ENCODE data around the gene PNMA6E. TPM values are rescaled to one million over a fixed set of nuclear protein-coding genes. Genes with fewer than 3 reads are reported as not detected.

PNMA6E gene
- total and polyA plus RNA-seq, 2 donors (not counting 3 experiments of a cell fraction or from before 2014, with no cell fraction given), result not detected

GRCh38 chrX:153371256-153371655 is 29.9 kb downstream of the PNMA6E start:
- ChIA-PET CTCF (no interaction called here), POLR2A (no interaction called here)
- FAIRE-seq, result peak; percentile 35
- H3K9me3 ChIP-seq (replicated peaks; ENCODE audit: control insufficient read depth, insufficient read depth, low read length), result no peaks in the 10 kb centered on the region
- no peaks in the 10 kb centered on the region for H3K4me1 ChIP-seq (ENCODE audit: control insufficient read depth, extremely low read depth, insufficient read depth, low read length)
- no peaks in the 10 kb centered on the region for H3K9me1 ChIP-seq (replicated peaks; ENCODE audit: control insufficient read depth, extremely low read depth, insufficient read depth, low read length)
- H3K27me3 ChIP-seq (ENCODE audit: control insufficient read depth in 2 of 2, insufficient read depth in 2 of 2, low read length in 2 of 2), result peaks cover 0 to 2% of the 10 kb centered on the region in 2 experiments
- no peaks in the 10 kb centered on the region for H3K36me3 ChIP-seq (ENCODE audit: control insufficient read depth in 2 of 2, extremely low read depth in 1 of 2, insufficient read depth in 2 of 2, low read length in 2 of 2)
- no peaks in the 10 kb centered on the region for H3K79me2 ChIP-seq (ENCODE audit: control insufficient read depth, insufficient read depth, low read length)
- no peak for TF ChIP-seq CTCF (IDR thresholded peaks at IDR 0.05; ENCODE audit: extremely low read depth in 1 of 2, insufficient read depth in 1 of 2, low read depth in 1 of 2, low read length in 2 of 2)
- TF ChIP-seq POLR2A (IDR thresholded peaks at IDR 0.05; ENCODE audit: low read depth, low read length), result no peak
- TF ChIP-seq JUN (IDR thresholded peaks at IDR 0.05; ENCODE audit: borderline replicate concordance, insufficient read depth, insufficient read length, low read depth), result no peak
- TF ChIP-seq MAX (IDR thresholded peaks at IDR 0.05; ENCODE audit: insufficient read depth, insufficient read length), result no peak
- TF ChIP-seq EZH2 (IDR thresholded peaks at IDR 0.05; ENCODE audit: borderline replicate concordance, low read depth, low read length, severe bottlenecking), result no peak
- TF ChIP-seq GATA2 (IDR thresholded peaks at IDR 0.05; ENCODE audit: insufficient read depth, insufficient read length, low read depth, low read length), result no peak
- TF ChIP-seq FOS (IDR thresholded peaks at IDR 0.05; ENCODE audit: borderline replicate concordance, insufficient read depth, low read length), result no peak
- no peak for TF ChIP-seq MYC (IDR thresholded peaks at IDR 0.05; ENCODE audit: low read depth, low read length)
- no peak for TF ChIP-seq POLR2AphosphoS5 (IDR thresholded peaks at IDR 0.05; ENCODE audit: insufficient read depth, low read depth, low read length)
- intact Hi-C loops (cut with micrococcal nuclease), result no loop called here
- no peak overlapping the region for H3K9ac ChIP-seq (replicated peaks; ENCODE audit: extremely low read depth, insufficient read depth, low read length)
- H3K4me3 ChIP-seq (replicated peaks in 1 of 3; ENCODE audit: insufficient read depth in 1 of 3, low read depth in 1 of 3, low read length in 3 of 3), result no peak overlapping the region
- H3K4me2 ChIP-seq (ENCODE audit: insufficient read depth, low read length), result no peak overlapping the region
- no peak overlapping the region for H2AFZ ChIP-seq (ENCODE audit: low read depth, low read length)
- no TSS peak for BruUV-seq (replicated peaks)
- no peak overlapping the region for H3K27ac ChIP-seq (ENCODE audit: insufficient read depth, low read depth, low read length)
- DNase-seq (ENCODE audit: low read depth, low spot score), result no peak
- no peaks in the 10 kb centered on the region for H4K20me1 ChIP-seq (replicated peaks; ENCODE audit: control insufficient read depth, extremely low read depth, insufficient read depth, low read length)
- dilution Hi-C loops (cut with MboI; ENCODE audit: extremely low pct_ligation_motif_present, low sequenced_read_pairs), result no loop called here
